ENCODE data around the gene HHATL. TPM values are rescaled to one million over a fixed set of nuclear protein-coding genes. Genes with fewer than 3 reads are reported as not detected.

HHATL gene
- total and polyA plus RNA-seq, 10 of the 15 experiments (the other 5 are each of a cell fraction or from before 2014, with no cell fraction given): not detected

DNA sequence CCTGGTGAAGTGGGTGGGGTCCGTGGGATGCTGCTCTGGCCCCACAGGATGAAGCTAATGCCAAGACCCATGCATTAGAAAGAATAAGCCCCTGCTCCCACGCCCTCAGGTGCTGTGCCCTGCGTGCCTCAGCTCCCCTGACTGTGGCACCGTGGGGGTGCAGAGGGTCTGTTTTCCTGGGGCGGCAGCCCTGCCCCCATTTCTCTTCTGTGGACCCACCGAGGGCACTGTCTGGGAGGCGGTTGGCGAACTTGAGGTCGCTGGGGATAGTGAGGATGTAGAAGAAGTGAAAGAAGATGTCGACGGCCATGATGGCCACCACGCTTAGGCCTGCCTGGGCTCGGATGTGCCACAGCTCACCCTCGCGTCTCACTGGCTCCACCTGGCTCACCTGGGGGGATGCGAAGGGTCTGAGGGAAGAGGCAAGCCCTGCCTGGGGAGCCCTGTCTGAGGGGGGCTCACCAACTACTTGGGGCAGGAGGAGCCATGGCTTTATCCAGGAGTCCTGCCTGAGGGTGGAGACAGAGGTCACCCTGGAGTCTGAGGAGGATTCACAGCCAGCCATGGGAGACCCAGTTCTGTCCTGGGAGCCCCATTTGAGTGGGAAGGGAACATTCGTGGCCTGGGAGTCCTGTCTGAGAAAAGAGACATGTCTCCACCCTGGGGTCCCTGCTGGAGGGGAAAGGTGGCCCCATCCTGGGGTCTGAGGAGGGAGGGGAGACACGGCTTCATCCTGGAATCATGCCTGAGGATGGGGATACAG lies 5.1 kb downstream of the HHATL start (continued):
- TF ChIP-seq, protein P1, sequence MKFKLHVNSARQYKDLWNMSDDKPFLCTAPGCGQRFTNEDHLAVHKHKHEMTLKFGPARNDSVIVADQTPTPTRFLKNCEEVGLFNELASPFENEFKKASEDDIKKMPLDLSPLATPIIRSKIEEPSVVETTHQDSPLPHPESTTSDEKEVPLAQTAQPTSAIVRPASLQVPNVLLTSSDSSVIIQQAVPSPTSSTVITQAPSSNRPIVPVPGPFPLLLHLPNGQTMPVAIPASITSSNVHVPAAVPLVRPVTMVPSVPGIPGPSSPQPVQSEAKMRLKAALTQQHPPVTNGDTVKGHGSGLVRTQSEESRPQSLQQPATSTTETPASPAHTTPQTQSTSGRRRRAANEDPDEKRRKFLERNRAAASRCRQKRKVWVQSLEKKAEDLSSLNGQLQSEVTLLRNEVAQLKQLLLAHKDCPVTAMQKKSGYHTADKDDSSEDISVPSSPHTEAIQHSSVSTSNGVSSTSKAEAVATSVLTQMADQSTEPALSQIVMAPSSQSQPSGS (IDR thresholded peaks at IDR 0.05; ENCODE audit: low read length): no peak
- no peak for TF ChIP-seq SPI1 (IDR thresholded peaks at IDR 0.05; ENCODE audit: borderline replicate concordance, insufficient read depth, low read depth, low read length)
- TF ChIP-seq, protein P2, sequence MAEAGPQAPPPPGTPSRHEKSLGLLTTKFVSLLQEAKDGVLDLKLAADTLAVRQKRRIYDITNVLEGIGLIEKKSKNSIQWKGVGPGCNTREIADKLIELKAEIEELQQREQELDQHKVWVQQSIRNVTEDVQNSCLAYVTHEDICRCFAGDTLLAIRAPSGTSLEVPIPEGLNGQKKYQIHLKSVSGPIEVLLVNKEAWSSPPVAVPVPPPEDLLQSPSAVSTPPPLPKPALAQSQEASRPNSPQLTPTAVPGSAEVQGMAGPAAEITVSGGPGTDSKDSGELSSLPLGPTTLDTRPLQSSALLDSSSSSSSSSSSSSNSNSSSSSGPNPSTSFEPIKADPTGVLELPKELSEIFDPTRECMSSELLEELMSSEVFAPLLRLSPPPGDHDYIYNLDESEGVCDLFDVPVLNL (IDR thresholded peaks at IDR 0.05; ENCODE audit: low read depth, low read length): no peak

DNA sequence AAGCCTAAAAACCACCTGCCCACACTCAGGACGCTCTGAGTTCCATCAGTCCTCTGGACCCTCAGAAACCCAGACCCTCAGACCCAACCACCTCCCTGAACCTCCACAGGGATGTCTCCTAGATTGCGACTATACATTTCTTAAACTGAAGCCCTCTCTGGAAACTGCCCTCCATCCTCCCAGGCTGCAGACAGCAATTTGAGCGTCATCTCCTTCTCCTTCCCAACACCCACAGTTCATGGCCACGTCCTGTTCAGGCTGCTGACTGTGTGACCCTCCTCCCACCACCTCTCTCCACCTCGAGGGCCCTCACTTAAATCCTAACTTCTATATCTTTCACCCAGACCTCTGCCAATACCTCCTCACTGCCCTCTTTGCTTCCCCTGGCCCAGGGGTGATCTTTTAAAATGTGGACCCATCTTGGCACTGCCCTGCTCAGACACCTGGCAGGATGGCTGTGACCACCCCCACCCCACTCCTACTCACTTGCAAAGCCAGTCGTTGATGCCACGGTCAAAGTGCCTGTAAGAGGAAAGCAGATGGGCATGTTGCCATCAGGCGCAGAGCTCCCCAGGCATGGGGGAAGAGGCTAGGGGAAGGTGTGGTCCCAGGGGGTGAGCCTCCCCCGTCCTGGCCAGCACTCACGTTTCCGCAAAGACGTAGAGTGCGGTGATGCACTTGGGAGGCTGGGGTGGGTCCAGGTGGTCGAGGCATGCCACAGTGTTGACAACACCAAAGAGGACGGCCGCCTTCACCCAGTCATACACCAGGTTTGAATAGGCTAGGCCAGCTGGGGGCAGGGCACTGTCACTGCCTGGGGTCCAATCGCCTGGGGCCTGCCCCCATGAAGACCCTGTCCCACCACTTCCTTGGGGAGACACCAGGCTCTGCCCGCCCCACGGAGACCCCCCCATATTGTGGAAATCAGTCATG lies 6.0 kb downstream of the HHATL start:
- POLR2A ChIA-PET: no interaction called here
- SMC1A ChIA-PET (ENCODE audit: uncharacterized antibody, unreplicated experiment): no interaction called here
- Histone ChIP-seq H3K79me2 (ENCODE audit: control insufficient read depth, insufficient read depth, low read length) (no peaks in the 10 kb centered on the region), H3K27me3 (replicated peaks in 1 of 2; ENCODE audit: control insufficient read depth in 2 of 2, insufficient read depth in 2 of 2, low read length in 1 of 2) (no peaks in the 10 kb centered on the region), H3K27ac (ENCODE audit: control insufficient read depth, insufficient read depth) (no peak overlapping the region), H3K4me3 (no peak overlapping the region), H3K9ac (ENCODE audit: control insufficient read depth, insufficient read depth, low read length) (no peak overlapping the region), H3K4me1 (ENCODE audit: control insufficient read depth, insufficient read depth, low read length) (no peaks in the 10 kb centered on the region), H3K9me3 (replicated peaks; ENCODE audit: control insufficient read depth, insufficient read depth, low read length) (no peaks in the 10 kb centered on the region), H3K4me2 (ENCODE audit: control insufficient read depth, insufficient read depth) (no peak overlapping the region), H2AFZ (ENCODE audit: control insufficient read depth, low read depth, low read length) (no peak overlapping the region), H4K20me1 (ENCODE audit: control insufficient read depth, insufficient read depth) (no peaks in the 10 kb centered on the region), H3K36me3 (ENCODE audit: control insufficient read depth in 2 of 2, insufficient read depth in 2 of 2, low read length in 1 of 2) (no peaks in the 10 kb centered on the region)
- DNase-seq (ENCODE audit: low read depth, low spot score): no peak
- no TSS peak for BruUV-seq (replicated peaks)
- CTCF ChIA-PET: no interaction called here
- 44% methylated on average over 19 of the region's 19 CpGs for WGBS (ENCODE audit: insufficient coverage, insufficient replicate concordance, low lambda C conversion rate, missing lambda C conversion rate)
- TF ChIP-seq, protein P3, sequence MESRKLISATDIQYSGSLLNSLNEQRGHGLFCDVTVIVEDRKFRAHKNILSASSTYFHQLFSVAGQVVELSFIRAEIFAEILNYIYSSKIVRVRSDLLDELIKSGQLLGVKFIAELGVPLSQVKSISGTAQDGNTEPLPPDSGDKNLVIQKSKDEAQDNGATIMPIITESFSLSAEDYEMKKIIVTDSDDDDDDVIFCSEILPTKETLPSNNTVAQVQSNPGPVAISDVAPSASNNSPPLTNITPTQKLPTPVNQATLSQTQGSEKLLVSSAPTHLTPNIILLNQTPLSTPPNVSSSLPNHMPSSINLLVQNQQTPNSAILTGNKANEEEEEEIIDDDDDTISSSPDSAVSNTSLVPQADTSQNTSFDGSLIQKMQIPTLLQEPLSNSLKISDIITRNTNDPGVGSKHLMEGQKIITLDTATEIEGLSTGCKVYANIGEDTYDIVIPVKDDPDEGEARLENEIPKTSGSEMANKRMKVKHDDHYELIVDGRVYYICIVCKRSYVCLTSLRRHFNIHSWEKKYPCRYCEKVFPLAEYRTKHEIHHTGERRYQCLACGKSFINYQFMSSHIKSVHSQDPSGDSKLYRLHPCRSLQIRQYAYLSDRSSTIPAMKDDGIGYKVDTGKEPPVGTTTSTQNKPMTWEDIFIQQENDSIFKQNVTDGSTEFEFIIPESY (IDR thresholded peaks at IDR 0.05): no peak
- TF ChIP-seq NFYB (IDR thresholded peaks at IDR 0.05; ENCODE audit: insufficient read depth, low read depth, low read length): no peak
- no peak for TF ChIP-seq RBBP5 (conservative IDR thresholded peaks at IDR 0.05)
- TF ChIP-seq WRNIP1 (IDR thresholded peaks at IDR 0.05; ENCODE audit: borderline replicate concordance, low read depth, low read length): no peak
- no peak for TF ChIP-seq SRF (IDR thresholded peaks at IDR 0.05; ENCODE audit: low read depth in 2 of 2, low read length in 2 of 2)
- RAD21 ChIA-PET (ENCODE audit: unreplicated experiment): no interaction called here
- intact Hi-C loops (cut with micrococcal nuclease; ENCODE audit: unreplicated experiment): no loop called here
- no peak for FAIRE-seq
- in situ Hi-C loops (cut with MboI): no loop called here
- ATAC-seq: no peak
